OCI-LY3 (cell line): Measurements from ENCODE around the gene CIB4.

Experiments used
- H2AFZ ChIP-seq: fragments of 200-600, 300-600 bp; shearing (Covaris generic); 2 replicates; pipeline ENCODE4 v1.6.0; 2014; ENCODE audit warnings: antibody characterized with exemption, low read depth, low read length
- H3K27ac ChIP-seq: fragments of 200-600, 300-600 bp; sonication (generic); 2 replicates; pipeline ENCODE4 v1.5.1; 2014; ENCODE audit warnings: mild to moderate bottlenecking, low read length, moderate library complexity, mixed read lengths
- H3K27me3 ChIP-seq: fragments of 200-600, 300-600 bp; sonication (generic); 2 replicates; pipeline ENCODE4 v1.6.1; 2014; ENCODE audit warnings: low read depth, low read length, mixed read lengths
- H3K36me3 ChIP-seq: fragments of 200-600, 300-600 bp; sonication (generic); replicated peaks from 2 replicates; pipeline ENCODE3; 2014; ENCODE audit warnings: low read depth, low read length, mixed read lengths
- H3K4me1 ChIP-seq: fragments of 300-600, 200-600 bp; sonication (generic); 2 replicates; pipeline ENCODE4 v1.6.1; 2014; ENCODE audit warnings: low read length, mixed read lengths
- H3K4me2 ChIP-seq: fragments of 200-600, 300-600 bp; sonication (generic); 2 replicates; pipeline ENCODE4 v1.6.1; 2014; ENCODE audit warnings: low read length, mixed read lengths
- H3K4me3 ChIP-seq: fragments of 300-600, 200-600 bp; sonication (generic); 2 replicates; pipeline ENCODE4 v1.5.1; 2014; ENCODE audit warnings: antibody characterized with exemption, mild to moderate bottlenecking, low read length, moderate library complexity
- H3K79me2 ChIP-seq: fragments of 300-600, 200-600 bp; shearing (Covaris generic); 2 replicates; pipeline ENCODE4 v1.6.1; 2014; ENCODE audit warnings: mild to moderate bottlenecking, low read length, mixed read lengths
- H3K9ac ChIP-seq: fragments of 300-600, 200-600 bp; shearing (Covaris generic); 2 replicates; pipeline ENCODE4 v1.6.0; 2014; ENCODE audit warnings: mild to moderate bottlenecking, low read length, moderate library complexity
- H3K9me3 ChIP-seq: fragments of 200-600, 300-600 bp; shearing (Covaris generic); 2 replicates; pipeline ENCODE4 v1.6.1; 2014; ENCODE audit warnings: low read length, mixed read lengths; ENCODE audit not compliant: insufficient read depth
- H4K20me1 ChIP-seq: fragments of 200-600, 300-600 bp; sonication (generic); 2 replicates; pipeline ENCODE4 v1.6.1; 2016; ENCODE audit warnings: low read length, mixed read lengths; ENCODE audit not compliant: insufficient read depth
- CTCF ChIP-seq: fragments of 200-600, 300-600 bp; sonication (generic); IDR thresholded peaks from 2 replicates; pipeline ENCODE4 v1.5.1; 2014; ENCODE audit warnings: antibody characterized with exemption, low read length, low read depth
- EZH2phosphoT487 ChIP-seq: fragments of 200-600 bp; shearing (Covaris generic); IDR thresholded peaks from 2 replicates; pipeline ENCODE4 v1.6.1; 2018; ENCODE audit warnings: antibody characterized with exemption, mixed run types, low read depth

The CIB4 gene

GRCh38 chr2:26588576-26588975 lies 52.6 kb downstream of the CIB4 start:
- Histone ChIP-seq H4K20me1 (no peaks in the 10 kb centered on the region), H3K79me2 (no peaks in the 10 kb centered on the region), H3K4me2 (no peak overlapping the region), H2AFZ (no peak overlapping the region), H3K9me3 (peaks cover 7% of the 10 kb centered on the region), H3K4me1 (peaks cover 25% of the 10 kb centered on the region), H3K4me3 (no peak overlapping the region), H3K9ac (no peak overlapping the region), H3K27ac (no peak overlapping the region), H3K36me3 (no peaks in the 10 kb centered on the region), H3K27me3 (peaks cover 56% of the 10 kb centered on the region)
- TF ChIP-seq EZH2phosphoT487 (no peak), CTCF (no peak)

- peaks cover 57% of the 10 kb centered on the region for H3K27me3 ChIP-seq
- peaks cover 7% of the 10 kb centered on the region for H3K9me3 ChIP-seq
- TF ChIP-seq CTCF = no peak
- no peak for TF ChIP-seq EZH2phosphoT487
- no peak overlapping the region for H3K9ac ChIP-seq
- no peak overlapping the region for H3K4me3 ChIP-seq
- H4K20me1 ChIP-seq = no peaks in the 10 kb centered on the region
- no peak overlapping the region for H2AFZ ChIP-seq
- no peaks in the 10 kb centered on the region for H3K36me3 ChIP-seq
- no peak overlapping the region for H3K4me2 ChIP-seq
- peaks cover 25% of the 10 kb centered on the region for H3K4me1 ChIP-seq
- H3K79me2 ChIP-seq = no peaks in the 10 kb centered on the region
- no peak overlapping the region for H3K27ac ChIP-seq
Measured at GRCh38 chr2:26587994-26588393, 53.2 kb downstream of the CIB4 start.

- H3K4me2 ChIP-seq = no peak overlapping the region
- H2AFZ ChIP-seq = no peak overlapping the region
- no peaks in the 10 kb centered on the region for H3K79me2 ChIP-seq
- peaks cover 72% of the 10 kb centered on the region for H3K27me3 ChIP-seq
- peaks cover 9% of the 10 kb centered on the region; the same call in 1 of the 2 replicates for H3K4me1 ChIP-seq
- H4K20me1 ChIP-seq = no peaks in the 10 kb centered on the region
- no peak overlapping the region for H3K27ac ChIP-seq
- H3K36me3 ChIP-seq = no peaks in the 10 kb centered on the region
- TF ChIP-seq CTCF = no peak
- no peak overlapping the region for H3K4me3 ChIP-seq
- no peaks in the 10 kb centered on the region for H3K9me3 ChIP-seq
- H3K9ac ChIP-seq = no peak overlapping the region
Measured at GRCh38 chr2:26585966-26586365, 55.2 kb downstream of the CIB4 start.

GRCh38 chr2:26585100-26585499 lies 56.1 kb downstream of the CIB4 start:
- Histone ChIP-seq H3K4me1 (peaks cover 6% of the 10 kb centered on the region; the same call in 1 of the 2 replicates), H3K9me3 (no peaks in the 10 kb centered on the region), H3K79me2 (no peaks in the 10 kb centered on the region), H3K27me3 (peaks cover 72% of the 10 kb centered on the region), H3K4me3 (no peak overlapping the region), H3K4me2 (no peak overlapping the region), H2AFZ (no peak overlapping the region), H3K36me3 (no peaks in the 10 kb centered on the region), H3K27ac (no peak overlapping the region), H4K20me1 (no peaks in the 10 kb centered on the region), H3K9ac (no peak overlapping the region)
- TF ChIP-seq CTCF (no peak), EZH2phosphoT487 (no peak)
